IPS-20b (cell line): Measurements from ENCODE around the gene MARK3.
"Not testable (repeated sequence)": the region's sequence is repeated elsewhere in the genome, so short reads cannot be mapped to it uniquely, and the experiment has no call there.

Experiments
- H3K27ac ChIP-seq: one replicate; pipeline ENCODE4 v1.5.1; 2013; ENCODE audit warnings: low read length
- H3K27me3 ChIP-seq: 2 replicates; pipeline ENCODE4 v1.6.1; 2013; ENCODE audit warnings: mild to moderate bottlenecking, low read length, inconsistent platforms; ENCODE audit not compliant: insufficient read depth
- H3K36me3 ChIP-seq: 2 replicates; pipeline ENCODE4 v1.6.1; 2013; ENCODE audit warnings: low read depth, mild to moderate bottlenecking, inconsistent platforms, low read length, moderate library complexity; ENCODE audit not compliant: insufficient read depth
- H3K4me1 ChIP-seq: 2 replicates; pipeline ENCODE4 v1.6.1; 2013; ENCODE audit warnings: mild to moderate bottlenecking, control low read depth, inconsistent platforms, low read length, moderate library complexity; ENCODE audit not compliant: insufficient read depth
- H3K4me3 ChIP-seq: 2 replicates; pipeline ENCODE4 v1.5.1; 2013; ENCODE audit warnings: mild to moderate bottlenecking, low read length, inconsistent platforms
- H3K9ac ChIP-seq: 2 replicates; pipeline ENCODE4 v1.6.1; 2013; ENCODE audit warnings: low read depth, mild to moderate bottlenecking, inconsistent platforms, low read length, moderate library complexity
- H3K9me3 ChIP-seq: 2 replicates; pipeline ENCODE4 v1.6.1; 2013; ENCODE audit warnings: mild to moderate bottlenecking, low read depth, low read length, inconsistent platforms; ENCODE audit not compliant: insufficient read depth

Gene MARK3

GRCh38 chr14:103348154-103348553 is 37.1 kb upstream of the MARK3 start:
- Histone ChIP-seq H3K4me1 (peaks cover 5% of the 10 kb centered on the region), H3K4me3 (no peak overlapping the region), H3K27ac (no peak overlapping the region), H3K27me3 (no peaks in the 10 kb centered on the region), H3K9ac (no peak overlapping the region), H3K36me3 (peaks cover 20% of the 10 kb centered on the region), H3K9me3 (no peaks in the 10 kb centered on the region)

DNA sequence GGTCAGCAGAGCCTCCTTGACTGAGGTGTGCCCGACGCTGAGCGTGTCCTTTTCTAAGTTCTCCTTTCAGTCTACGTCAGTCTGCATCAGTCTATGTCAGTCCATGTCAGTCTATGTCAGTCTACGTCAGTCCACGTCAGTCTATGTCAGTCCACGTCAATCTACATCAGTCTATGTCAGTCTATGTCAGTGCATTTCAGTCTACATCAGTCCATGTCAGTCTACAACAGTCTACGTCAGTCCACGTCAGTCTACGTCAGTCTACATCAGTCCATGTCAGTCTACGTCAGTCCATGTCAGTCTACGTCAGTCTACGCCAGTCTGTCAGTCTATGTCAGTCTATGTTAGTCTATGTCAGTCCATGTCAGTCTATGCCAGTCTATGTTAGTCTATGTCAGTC is 35.2 kb upstream of the MARK3 start:
- Histone ChIP-seq H3K9ac (no peak overlapping the region), H3K4me1 (peaks cover 10% of the 10 kb centered on the region), H3K9me3 (no peaks in the 10 kb centered on the region), H3K4me3 (no peak overlapping the region), H3K36me3 (peaks cover 1% of the 10 kb centered on the region; the same call in 1 of the 2 replicates), H3K27ac (no peak overlapping the region), H3K27me3 (no peaks in the 10 kb centered on the region)

DNA sequence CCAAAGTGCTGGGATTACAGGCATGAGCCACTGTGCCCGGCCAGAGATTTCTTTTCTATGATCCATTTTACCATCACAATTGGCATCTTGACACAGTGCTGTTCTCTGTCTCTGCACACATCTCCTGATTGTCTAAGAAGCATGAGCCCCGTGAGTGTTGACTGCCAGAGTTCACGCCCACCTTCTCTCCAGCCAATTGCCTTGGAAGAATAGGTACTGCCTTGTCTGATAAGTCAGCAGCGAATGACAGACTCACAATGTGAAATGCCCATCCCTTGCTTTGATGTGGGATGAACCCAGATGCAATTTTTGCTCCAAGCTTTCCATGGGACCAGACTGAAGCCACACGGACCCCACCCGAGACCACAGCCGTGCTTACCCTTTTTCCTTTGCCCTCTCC is 31.9 kb upstream of the MARK3 start:
- H3K36me3 ChIP-seq: no peaks in the 10 kb centered on the region
- no peaks in the 10 kb centered on the region for H3K27me3 ChIP-seq
- no peak overlapping the region for H3K9ac ChIP-seq
- H3K4me3 ChIP-seq: no peak overlapping the region
- H3K9me3 ChIP-seq: no peaks in the 10 kb centered on the region
- H3K4me1 ChIP-seq: peaks cover 11% of the 10 kb centered on the region
- H3K27ac ChIP-seq: no peak overlapping the region

- Histone ChIP-seq H3K9me3 (no peaks in the 10 kb centered on the region), H3K27ac (no peak overlapping the region), H3K9ac (no peak overlapping the region), H3K36me3 (no peaks in the 10 kb centered on the region), H3K27me3 (no peaks in the 10 kb centered on the region), H3K4me3 (no peak overlapping the region), H3K4me1 (peaks cover 11% of the 10 kb centered on the region)
Measured at GRCh38 chr14:103354141-103354540, 31.1 kb upstream of the MARK3 start.

DNA sequence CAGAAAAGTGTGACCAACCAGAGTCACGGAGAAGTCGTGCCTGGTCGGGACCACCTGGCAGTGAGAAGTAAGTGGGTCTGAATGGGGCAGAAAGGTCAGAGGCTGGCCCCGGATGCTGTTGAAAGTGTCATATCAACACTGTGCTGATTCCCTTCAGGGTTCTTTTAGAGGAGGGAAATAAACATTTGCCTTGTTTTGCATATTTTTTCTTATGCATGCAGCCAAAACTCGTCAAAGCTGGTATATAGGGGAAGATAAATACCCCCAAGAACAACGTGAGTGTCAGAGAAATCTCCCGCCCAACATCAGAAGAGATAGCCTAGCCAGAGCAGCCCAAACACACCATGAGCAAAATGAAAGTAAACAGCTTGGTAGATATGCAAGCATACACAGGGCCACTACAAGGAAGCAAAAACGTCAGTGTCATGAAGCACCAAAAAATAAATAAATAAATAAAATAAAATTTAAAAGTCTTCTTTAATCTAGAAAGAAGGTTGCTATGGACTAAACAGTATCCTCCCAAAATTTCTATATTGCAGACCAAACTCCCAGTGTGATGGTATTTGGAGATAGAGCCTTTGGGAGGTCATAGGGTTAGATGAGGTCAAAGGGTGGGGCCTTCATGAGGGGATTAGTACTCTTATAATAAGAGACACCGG is 29.1 kb upstream of the MARK3 start:
- H3K9ac ChIP-seq: no peak overlapping the region
- no peaks in the 10 kb centered on the region for H3K27me3 ChIP-seq
- peaks cover 11% of the 10 kb centered on the region for H3K4me1 ChIP-seq
- no peaks in the 10 kb centered on the region for H3K36me3 ChIP-seq
- no peak overlapping the region for H3K4me3 ChIP-seq
- H3K27ac ChIP-seq: no peak overlapping the region
- no peaks in the 10 kb centered on the region for H3K9me3 ChIP-seq

DNA sequence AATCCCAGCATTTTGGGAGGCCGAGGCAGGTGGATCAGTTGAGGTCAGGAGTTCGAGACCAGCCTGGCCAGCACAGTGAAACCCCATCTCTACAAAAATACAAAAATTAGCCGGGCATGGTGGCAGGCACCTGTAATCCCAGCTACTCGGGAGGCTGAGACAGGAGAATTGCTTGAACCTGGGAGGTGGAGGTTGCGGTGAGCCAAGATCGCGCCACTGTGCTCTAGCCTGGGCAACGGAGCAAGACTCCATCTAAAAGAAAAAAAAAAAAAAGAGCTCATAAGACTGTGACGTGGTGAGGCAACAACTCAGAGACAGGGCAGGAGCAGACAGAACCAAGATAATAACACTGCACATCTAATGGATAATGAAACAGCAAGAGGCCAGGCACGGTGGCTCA is 27.7 kb upstream of the MARK3 start:
- H3K9ac ChIP-seq, H3K9me3 ChIP-seq, H3K4me3 ChIP-seq, H3K36me3 ChIP-seq, H3K27ac ChIP-seq, H3K27me3 ChIP-seq: not testable (repeated sequence)
- H3K4me1 ChIP-seq: peaks cover 11% of the 10 kb centered on the region

GRCh38 chr14:103360548-103360947 is 24.7 kb upstream of the MARK3 start:
- Histone ChIP-seq H3K27ac (no peak overlapping the region), H3K36me3 (no peaks in the 10 kb centered on the region), H3K4me3 (no peak overlapping the region), H3K27me3 (no peaks in the 10 kb centered on the region), H3K9ac (no peak overlapping the region), H3K9me3 (peaks cover 19% of the 10 kb centered on the region), H3K4me1 (peaks cover 7% of the 10 kb centered on the region)

DNA sequence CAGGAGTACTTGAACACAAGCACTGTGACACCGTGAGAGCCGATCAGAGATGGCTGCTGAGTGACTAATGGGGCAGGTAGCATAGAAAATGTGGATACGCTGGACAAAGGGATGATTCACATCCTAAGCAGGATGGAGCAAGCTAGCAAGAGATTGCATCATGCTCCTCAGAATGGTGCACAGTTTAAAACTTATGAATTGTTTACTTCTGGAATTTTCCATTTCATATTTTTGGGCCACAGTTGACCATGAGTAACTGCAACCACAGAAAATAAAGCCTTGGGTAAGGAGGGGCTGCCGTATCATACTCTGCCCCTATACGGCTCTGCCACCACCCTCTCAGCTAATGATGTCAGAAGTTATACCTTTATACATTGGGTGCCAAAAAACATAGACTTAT is 23.3 kb upstream of the MARK3 start:
- Histone ChIP-seq H3K36me3 (no peaks in the 10 kb centered on the region), H3K4me1 (no peaks in the 10 kb centered on the region), H3K4me3 (no peak overlapping the region), H3K9me3 (peaks cover 19% of the 10 kb centered on the region), H3K27ac (no peak overlapping the region), H3K27me3 (no peaks in the 10 kb centered on the region), H3K9ac (no peak overlapping the region)

- Histone ChIP-seq H3K9ac (no peak overlapping the region), H3K4me3 (no peak overlapping the region), H3K4me1 (no peaks in the 10 kb centered on the region), H3K27me3 (no peaks in the 10 kb centered on the region), H3K27ac (no peak overlapping the region), H3K9me3 (peaks cover 19% of the 10 kb centered on the region), H3K36me3 (no peaks in the 10 kb centered on the region)
Measured at GRCh38 chr14:103362780-103363179, 22.4 kb upstream of the MARK3 start.

DNA sequence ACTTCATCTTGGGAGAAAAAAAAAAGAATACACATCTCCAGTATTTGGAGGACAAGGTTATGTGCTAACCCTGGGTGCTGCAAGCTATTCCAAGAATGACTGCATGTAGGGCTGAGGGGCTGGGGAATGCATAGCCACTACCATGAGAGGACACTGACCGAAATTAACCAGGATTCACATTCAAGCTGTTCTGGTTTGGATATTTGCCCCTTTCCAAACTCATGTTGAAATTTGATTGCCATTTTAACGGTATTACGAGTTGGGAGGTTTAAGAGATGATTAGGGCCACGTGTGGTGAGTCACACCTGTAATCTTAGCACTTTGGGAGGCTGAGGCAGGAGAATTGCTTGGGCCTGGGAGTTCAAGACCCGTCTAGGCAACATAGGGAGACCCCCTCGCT is 18.5 kb upstream of the MARK3 start:
- Histone ChIP-seq H3K27me3 (no peaks in the 10 kb centered on the region), H3K4me3 (no peak overlapping the region), H3K9me3 (peaks cover 18% of the 10 kb centered on the region), H3K4me1 (no peaks in the 10 kb centered on the region), H3K27ac (no peak overlapping the region), H3K9ac (no peak overlapping the region), H3K36me3 (no peaks in the 10 kb centered on the region)

DNA sequence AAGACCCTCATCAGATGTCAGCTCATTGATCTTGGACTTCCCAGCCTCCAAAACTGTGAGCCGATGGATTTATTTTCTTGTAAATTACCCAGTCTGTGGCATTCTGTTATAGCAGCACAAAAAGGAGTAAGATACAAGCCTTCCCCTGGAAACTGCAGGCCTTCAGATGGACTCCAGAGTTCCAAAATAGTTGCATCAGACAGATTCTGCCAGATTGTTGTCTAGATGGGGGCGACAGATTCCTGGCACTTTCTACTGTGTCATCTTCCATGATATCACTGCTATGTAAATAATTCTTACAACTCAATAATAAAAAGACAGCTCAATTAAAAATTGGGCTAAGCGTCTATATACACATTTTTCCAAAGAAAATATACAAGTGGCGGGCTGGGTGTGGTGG is 17.2 kb upstream of the MARK3 start:
- Histone ChIP-seq H3K9ac (no peak overlapping the region), H3K27me3 (no peaks in the 10 kb centered on the region), H3K36me3 (no peaks in the 10 kb centered on the region), H3K4me1 (no peaks in the 10 kb centered on the region), H3K27ac (no peak overlapping the region), H3K9me3 (peaks cover 6% of the 10 kb centered on the region; the same call in 1 of the 2 replicates), H3K4me3 (no peak overlapping the region)

DNA sequence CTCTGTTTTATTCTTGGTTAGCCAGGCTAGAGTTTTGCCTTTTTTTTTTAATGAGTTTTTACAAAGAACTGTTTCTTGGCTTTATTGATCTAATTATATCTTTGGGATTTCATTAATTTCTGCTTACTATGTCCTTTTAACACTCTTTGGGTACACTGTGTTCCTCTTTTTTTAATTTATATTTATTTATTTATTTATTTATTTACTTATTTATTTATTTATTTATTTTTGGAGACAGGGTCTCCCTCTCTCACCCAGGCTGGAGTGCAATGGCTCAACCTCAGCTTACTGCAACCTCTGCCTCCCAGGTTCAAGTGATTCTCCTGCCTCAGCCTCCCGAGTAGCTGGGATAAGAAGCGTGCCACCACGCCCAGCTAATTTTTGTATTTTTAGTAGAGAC is 15.1 kb upstream of the MARK3 start:
- H3K36me3 ChIP-seq: no peaks in the 10 kb centered on the region
- no peak overlapping the region for H3K9ac ChIP-seq
- no peaks in the 10 kb centered on the region for H3K4me1 ChIP-seq
- H3K4me3 ChIP-seq: no peak overlapping the region
- H3K9me3 ChIP-seq: no peaks in the 10 kb centered on the region
- H3K27ac ChIP-seq: no peak overlapping the region
- no peaks in the 10 kb centered on the region for H3K27me3 ChIP-seq
